ENCODE measurements around the gene UBE2L6.

Gene UBE2L6

DNA sequence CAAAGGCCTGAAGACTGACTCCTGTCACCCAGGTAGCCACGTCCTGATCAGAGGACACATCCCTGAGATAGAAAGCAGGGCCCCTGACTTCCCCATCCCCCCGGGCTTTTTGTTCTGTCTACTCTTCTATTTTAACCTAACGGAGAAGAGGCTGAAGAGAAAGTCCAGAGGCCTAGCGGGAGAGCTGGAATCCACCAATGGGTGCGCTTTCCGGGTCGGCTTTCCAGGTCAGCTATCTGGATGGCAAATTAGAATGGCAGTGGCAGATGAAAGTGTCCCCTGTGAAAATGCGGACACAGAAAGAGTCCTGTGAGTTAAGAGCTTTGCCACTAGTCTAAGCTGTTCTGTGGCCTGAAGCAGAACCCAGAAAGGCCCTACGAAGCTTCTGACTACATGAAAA, 16.9 kb upstream of the UBE2L6 start:
- Histone ChIP-seq H3K79me2 (ENCODE audit: insufficient read depth, low read length) (no peaks in the 10 kb centered on the region), H3K9me2 (replicated peaks; ENCODE audit: insufficient read depth, low read length) (no peaks in the 10 kb centered on the region), H3K4me3 (ENCODE audit: insufficient read depth, low read length, poor library complexity, severe bottlenecking) (no peak overlapping the region), H3K4me2 (ENCODE audit: low read depth, low read length, poor library complexity, severe bottlenecking) (no peak overlapping the region), H4K20me1 (ENCODE audit: low read depth, low read length) (no peaks in the 10 kb centered on the region), H3K27me3 (ENCODE audit: low read length) (no peaks in the 10 kb centered on the region), H3K27ac (ENCODE audit: low read depth, low read length) (peak overlapping the region; percentile 44; the same call in 1 of the 2 replicates), H2AFZ (ENCODE audit: low read depth, low read length, severe bottlenecking) (no peak overlapping the region), H3K9me3 (ENCODE audit: insufficient read depth, low read length) (no peaks in the 10 kb centered on the region), H3K9ac (ENCODE audit: low read length) (no peak overlapping the region), H3F3A (ENCODE audit: insufficient read depth) (no peaks in the 10 kb centered on the region), H3K36me3 (ENCODE audit: low read length) (no peaks in the 10 kb centered on the region)
- TF ChIP-seq, protein P1, sequence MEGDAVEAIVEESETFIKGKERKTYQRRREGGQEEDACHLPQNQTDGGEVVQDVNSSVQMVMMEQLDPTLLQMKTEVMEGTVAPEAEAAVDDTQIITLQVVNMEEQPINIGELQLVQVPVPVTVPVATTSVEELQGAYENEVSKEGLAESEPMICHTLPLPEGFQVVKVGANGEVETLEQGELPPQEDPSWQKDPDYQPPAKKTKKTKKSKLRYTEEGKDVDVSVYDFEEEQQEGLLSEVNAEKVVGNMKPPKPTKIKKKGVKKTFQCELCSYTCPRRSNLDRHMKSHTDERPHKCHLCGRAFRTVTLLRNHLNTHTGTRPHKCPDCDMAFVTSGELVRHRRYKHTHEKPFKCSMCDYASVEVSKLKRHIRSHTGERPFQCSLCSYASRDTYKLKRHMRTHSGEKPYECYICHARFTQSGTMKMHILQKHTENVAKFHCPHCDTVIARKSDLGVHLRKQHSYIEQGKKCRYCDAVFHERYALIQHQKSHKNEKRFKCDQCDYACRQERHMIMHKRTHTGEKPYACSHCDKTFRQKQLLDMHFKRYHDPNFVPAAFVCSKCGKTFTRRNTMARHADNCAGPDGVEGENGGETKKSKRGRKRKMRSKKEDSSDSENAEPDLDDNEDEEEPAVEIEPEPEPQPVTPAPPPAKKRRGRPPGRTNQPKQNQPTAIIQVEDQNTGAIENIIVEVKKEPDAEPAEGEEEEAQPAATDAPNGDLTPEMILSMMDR (IDR thresholded peaks at IDR 0.05; ENCODE audit: insufficient read depth, low read length, poor library complexity, severe bottlenecking) = no peak
- TF ChIP-seq EZH2phosphoT487 (conservative IDR thresholded peaks at IDR 0.05; ENCODE audit: low read length) = no peak

DNA sequence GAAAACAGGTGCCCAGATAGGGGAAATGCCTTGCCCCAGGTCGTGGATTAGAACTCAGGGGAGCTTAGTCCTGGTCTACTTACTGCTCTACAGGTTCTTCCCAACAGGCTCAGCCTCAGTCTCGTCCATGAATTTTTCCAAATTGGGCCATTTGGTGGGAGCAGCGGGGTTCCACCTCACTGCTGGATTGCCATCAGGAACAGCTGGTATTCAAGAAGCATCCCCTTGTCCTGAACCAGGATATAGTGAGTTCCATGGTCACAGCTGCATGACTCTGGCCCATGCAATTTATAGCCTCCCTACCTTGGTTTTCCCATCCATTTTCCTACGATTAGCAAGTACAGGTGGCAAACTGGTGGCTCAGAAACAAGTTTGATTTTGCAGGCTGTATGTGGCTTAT, 6.6 kb upstream of the UBE2L6 start:
- H3K9me3 ChIP-seq (ENCODE audit: insufficient read depth, low read length) = no peaks in the 10 kb centered on the region
- no peaks in the 10 kb centered on the region for H3F3A ChIP-seq (ENCODE audit: insufficient read depth)
- H3K9me2 ChIP-seq (replicated peaks; ENCODE audit: insufficient read depth, low read length) = no peaks in the 10 kb centered on the region
- H3K36me3 ChIP-seq (ENCODE audit: low read length) = no peaks in the 10 kb centered on the region
- no peak overlapping the region for H3K9ac ChIP-seq (ENCODE audit: low read length)
- H3K27ac ChIP-seq (ENCODE audit: low read depth, low read length) = no peak overlapping the region
- no peak overlapping the region for H3K4me3 ChIP-seq (ENCODE audit: insufficient read depth, low read length, poor library complexity, severe bottlenecking)
- H3K4me2 ChIP-seq (ENCODE audit: low read depth, low read length, poor library complexity, severe bottlenecking) = no peak overlapping the region
- no peaks in the 10 kb centered on the region for H3K79me2 ChIP-seq (ENCODE audit: insufficient read depth, low read length)
- no peaks in the 10 kb centered on the region for H4K20me1 ChIP-seq (ENCODE audit: low read depth, low read length)
- no peak for TF ChIP-seq EZH2phosphoT487 (conservative IDR thresholded peaks at IDR 0.05; ENCODE audit: low read length)
- TF ChIP-seq, protein P1 (IDR thresholded peaks at IDR 0.05; ENCODE audit: insufficient read depth, low read length, poor library complexity, severe bottlenecking) = no peak
- no peak overlapping the region for H2AFZ ChIP-seq (ENCODE audit: low read depth, low read length, severe bottlenecking)
- H3K27me3 ChIP-seq (ENCODE audit: low read length) = no peaks in the 10 kb centered on the region

DNA sequence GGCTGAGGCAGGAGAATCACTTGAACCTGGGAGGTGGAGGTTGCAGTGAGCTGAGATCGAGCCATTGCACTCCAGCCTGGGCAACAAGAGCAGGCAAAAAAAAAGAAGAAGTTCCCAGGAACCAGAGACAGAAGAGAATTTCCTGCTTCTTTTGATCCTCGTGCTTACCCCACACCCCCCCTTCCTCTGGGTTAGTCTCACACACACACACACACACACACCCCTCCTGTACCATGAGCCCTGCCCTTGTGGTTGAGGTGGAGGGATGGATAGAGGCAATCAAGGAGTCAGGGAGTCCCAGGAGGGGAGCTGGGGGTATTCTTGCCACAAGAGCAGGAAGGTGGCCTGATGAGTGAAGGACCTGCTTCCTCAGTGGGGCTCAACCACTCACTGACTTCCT, 4.1 kb upstream of the UBE2L6 start:
- no peaks in the 10 kb centered on the region for H3F3A ChIP-seq (ENCODE audit: insufficient read depth)
- no peak overlapping the region for H3K4me3 ChIP-seq (ENCODE audit: insufficient read depth, low read length, poor library complexity, severe bottlenecking)
- no peaks in the 10 kb centered on the region for H3K27me3 ChIP-seq (ENCODE audit: low read length)
- H3K27ac ChIP-seq (ENCODE audit: low read depth, low read length) = no peak overlapping the region
- H3K79me2 ChIP-seq (ENCODE audit: insufficient read depth, low read length) = no peaks in the 10 kb centered on the region
- H3K4me2 ChIP-seq (ENCODE audit: low read depth, low read length, poor library complexity, severe bottlenecking) = no peak overlapping the region
- no peak overlapping the region for H2AFZ ChIP-seq (ENCODE audit: low read depth, low read length, severe bottlenecking)
- no peaks in the 10 kb centered on the region for H3K36me3 ChIP-seq (ENCODE audit: low read length)
- no peaks in the 10 kb centered on the region for H3K9me2 ChIP-seq (replicated peaks; ENCODE audit: insufficient read depth, low read length)
- no peaks in the 10 kb centered on the region for H4K20me1 ChIP-seq (ENCODE audit: low read depth, low read length)
- no peaks in the 10 kb centered on the region for H3K9me3 ChIP-seq (ENCODE audit: insufficient read depth, low read length)
- TF ChIP-seq, protein P1 (IDR thresholded peaks at IDR 0.05; ENCODE audit: insufficient read depth, low read length, poor library complexity, severe bottlenecking) = no peak
- TF ChIP-seq EZH2phosphoT487 (conservative IDR thresholded peaks at IDR 0.05; ENCODE audit: low read length) = no peak
- no peak overlapping the region for H3K9ac ChIP-seq (ENCODE audit: low read length)
